HG03159 (cell line): ENCODE results near the gene GSTM3.
A peak's percentile ranks its signal among the peaks of the same experiment; 100 is the strongest.
"Not testable (repeated sequence)": the region's sequence is repeated elsewhere in the genome, so short reads cannot be mapped to it uniquely, and the experiment has no call there.

ENCODE experiments used
- ATAC-seq: cut with Tn5 transposase; IDR thresholded peaks from one replicate; pipeline ENCODE4 v1.9.1; 2021; ENCODE audit warnings: mild to moderate bottlenecking, moderate library complexity; ENCODE audit not compliant: unreplicated experiment

GSTM3 gene

DNA sequence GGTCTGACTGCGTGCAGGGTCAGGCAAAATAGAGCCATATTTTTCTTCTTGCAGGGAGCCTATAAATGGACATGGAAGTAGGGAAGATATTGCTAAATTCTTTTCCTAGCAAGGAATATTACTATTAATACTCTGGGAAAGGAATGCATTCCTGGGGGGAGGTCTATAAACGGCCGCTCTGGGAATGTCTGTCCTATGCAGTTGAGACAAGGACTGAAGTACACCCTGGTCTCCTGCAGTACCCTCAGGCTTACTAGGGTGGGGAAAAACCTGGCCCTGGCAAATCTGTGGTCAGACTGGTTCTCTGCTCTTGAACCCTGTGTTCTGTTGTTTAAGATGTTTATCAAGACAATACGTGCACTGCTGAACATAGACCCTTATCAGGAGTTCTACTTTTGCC lies 31.9 kb downstream of the GSTM3 start:
- not testable (repeated sequence) for ATAC-seq

DNA sequence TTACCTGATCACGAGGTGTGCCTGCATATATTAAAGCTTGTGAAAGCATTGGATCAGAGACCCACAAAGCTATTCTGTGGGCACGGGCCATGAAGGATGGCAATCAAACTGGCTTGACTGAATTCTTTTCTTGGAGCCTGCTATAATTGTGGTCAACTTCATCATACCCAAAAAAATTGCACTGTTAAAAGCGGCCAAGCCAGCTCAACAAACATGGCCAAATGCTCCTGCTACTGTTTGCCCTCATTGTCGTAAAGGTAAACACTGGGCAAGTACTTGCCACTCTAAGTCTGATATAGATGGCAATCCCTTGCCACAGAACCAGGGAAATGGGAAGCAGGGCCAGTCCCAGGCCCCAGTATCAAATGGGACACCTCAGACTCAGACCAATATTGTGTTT lies 35.4 kb downstream of the GSTM3 start:
- no peak for ATAC-seq

DNA sequence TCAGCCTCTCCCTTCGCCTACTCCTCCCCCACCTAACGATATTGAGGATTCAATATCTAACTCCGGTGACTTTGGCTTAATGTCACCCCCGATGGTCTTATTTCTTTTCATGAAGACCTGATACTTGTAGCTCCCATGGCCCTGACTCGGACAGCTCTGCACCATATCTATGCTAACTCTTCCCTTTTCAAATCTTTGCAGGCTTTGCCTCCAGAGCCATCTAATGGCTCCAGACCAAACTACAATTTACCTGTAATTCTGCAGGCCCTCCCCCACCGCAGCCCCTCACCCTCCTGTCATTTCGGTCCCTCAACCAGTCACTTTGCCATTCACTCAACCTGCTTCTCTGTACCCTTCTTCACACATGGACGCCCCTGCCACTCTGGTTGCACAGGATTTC lies 36.7 kb downstream of the GSTM3 start:
- ATAC-seq = no peak

DNA sequence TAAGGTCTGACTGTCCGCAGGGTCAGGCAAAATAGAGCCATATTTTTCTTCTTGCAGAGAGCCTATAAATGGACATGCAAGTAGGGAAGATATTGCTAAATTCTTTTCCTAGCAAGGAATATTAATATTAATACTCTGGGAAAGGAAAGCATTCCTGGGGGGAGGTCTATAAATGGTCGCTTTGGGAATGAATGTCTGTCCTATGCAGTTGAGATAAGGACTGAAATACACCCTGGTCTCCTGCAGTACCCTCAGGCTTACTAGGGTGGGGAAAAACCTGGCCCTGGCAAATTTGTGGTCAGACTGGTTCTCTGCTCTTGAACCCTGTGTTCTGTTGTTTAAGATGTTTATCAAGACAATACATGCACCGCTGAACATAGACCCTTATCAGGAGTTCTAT lies 37.9 kb downstream of the GSTM3 start:
- ATAC-seq = not testable (repeated sequence)

DNA sequence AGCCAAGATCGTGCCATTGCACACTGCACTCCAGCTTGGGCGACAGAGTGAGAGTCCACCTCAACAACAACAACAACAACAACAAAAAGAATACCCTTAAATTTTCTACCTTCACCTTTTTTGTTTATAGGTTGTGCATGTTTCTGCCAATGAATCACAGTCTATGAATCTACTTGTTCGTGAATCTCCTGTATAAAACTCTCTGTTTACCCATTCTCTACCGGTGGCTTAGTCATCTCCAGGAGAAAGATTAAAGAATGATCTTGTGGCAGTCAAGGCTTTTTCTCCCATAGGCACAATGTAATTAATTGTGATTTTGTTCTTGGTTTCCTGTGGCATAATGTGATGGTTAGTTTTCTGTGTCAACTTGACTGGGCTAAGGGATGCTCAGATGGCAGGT lies 43.0 kb downstream of the GSTM3 start:
- ATAC-seq = not testable (repeated sequence)

DNA sequence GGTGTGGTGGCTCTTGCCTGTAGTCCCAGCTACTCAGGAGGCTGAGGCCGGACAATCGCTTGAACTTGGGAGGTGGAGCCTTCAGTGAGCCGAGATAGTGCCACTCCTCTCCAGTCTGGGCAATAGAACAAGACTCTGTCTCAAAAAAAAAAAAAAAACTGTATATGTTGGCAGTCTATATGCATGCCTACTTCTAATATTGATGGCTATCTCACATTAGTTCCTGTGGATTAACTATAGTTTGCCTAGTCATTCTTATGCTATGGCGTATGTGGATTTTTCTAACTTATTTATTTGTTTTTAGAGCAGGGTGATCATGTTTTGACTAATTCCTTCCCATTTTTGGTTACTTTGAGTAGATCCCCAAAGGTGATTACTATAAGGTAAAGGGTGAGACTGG lies 43.8 kb downstream of the GSTM3 start:
- ATAC-seq = no peak

DNA sequence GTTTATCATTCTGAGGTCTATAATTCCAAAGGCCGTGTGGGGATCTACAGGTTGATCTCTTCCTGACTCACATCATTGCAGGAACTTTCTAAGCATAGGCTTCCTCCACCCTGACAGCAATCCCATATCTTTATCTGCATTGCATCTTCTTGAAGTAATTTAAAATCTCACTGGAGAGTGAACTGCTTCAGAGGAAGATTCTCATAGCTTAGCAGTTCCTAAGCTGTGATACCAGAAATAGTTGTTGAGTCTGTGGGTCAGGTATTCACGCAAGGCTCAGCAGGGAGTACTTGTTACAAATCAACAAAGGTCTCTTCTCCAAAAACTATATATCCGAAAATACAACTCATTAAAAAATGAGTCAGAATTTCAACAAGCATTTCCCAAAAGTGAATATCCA lies 45.7 kb downstream of the GSTM3 start:
- not testable (repeated sequence) for ATAC-seq

DNA sequence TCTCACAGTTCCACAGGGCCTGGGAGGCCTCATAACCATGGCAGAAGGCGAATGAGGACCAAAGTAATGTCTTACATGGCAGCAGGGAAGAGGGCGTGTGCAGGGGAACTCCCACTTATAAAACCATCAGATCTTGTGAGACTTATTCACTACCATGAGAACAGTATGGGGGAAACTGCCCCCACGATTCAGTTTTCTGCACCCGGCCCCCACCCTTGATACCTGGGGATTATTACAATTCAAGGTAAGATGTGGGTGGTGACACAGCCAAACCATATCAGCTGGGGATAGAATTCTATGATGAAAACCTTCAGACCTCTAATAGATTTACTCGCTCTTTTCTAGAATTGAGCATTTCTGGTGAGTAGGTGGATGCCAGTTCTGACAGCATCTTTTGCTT lies 46.4 kb downstream of the GSTM3 start:
- ATAC-seq = not testable (repeated sequence)

DNA sequence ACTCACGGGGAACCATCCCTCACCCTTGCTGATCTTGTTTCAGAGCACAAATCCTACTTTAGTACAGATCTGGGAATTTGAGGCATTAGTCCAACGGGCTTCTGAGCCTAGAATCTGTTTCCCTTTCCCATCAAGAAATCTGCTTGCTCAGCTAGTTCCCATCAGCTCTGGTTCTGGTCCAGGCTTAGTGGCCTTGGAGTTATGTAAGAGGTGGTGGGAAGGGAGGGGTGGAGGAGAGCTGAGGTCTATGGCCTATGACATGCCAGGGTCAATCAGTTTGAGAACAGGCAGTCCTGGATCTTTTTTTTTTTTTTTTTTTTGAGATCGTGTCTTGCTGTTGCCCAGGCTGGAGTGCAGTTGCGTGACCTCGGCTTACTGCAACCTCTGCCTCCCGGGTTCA lies 49.1 kb downstream of the GSTM3 start:
- no peak for ATAC-seq

DNA sequence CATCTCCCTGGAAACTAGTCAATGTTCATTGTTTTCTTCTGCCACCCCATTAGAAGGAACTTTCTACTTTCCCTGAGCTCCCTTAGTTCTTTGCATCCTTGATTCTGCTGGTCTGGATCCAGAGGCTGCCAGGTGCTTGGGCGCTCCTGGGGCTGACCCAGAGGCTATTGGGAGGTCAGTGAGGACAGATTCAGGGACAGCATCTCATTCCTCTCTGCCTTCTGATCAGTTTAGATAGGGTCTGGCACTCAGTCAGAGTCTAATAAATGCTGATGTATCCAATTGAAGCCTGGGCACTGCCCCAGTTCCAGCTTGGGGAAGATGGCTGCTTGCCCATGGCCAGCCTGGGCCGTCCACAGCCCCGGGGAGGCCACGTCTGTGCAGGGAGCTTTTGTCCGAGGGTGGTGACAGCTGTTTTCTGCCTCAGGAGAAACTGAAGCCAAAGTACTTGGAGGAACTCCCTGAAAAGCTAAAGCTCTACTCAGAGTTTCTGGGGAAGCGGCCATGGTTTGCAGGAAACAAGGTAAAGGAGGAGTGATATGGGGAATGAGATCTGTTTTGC lies 50.9 kb downstream of the GSTM3 start:
- ATAC-seq = no peak

DNA sequence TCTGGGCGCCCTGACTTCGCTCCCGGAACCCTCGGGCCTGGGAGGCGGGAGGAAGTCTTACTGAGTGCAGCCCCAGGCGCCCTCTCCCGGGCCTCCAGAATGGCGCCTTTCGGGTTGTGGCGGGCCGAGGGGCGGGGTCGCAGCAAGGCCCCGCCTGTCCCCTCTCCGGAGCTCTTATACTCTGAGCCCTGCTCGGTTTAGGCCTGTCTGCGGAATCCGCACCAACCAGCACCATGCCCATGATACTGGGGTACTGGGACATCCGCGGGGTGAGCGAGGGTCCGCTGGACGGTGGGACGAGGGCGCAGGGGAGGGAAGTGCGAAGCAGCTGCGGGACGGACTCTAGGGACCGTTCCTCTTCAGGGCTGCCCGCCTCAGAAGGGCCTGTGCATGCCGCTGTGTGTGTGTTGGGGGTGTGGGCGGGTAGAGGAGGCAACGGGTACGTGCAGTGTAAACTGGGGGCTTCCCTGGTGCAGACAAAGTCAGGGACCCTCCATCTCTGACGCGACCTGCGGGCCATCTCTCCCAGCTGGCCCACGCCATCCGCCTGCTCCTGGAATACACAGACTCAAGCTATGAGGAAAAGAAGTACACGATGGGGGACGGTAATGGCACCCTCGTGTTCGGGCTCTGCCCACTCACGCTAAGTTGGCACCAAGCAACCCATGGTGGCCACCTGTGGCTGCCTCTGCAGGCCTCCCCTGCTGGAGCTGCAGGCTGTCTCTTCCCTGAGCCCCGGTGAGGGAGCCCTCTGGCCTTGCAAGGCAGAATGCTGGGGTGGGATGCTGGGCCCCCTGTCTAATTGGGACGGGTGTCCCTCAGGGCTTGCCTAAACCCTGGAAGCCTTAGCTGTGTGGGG lies 53.0 kb downstream of the GSTM3 start, which contains the start of gene GSTM1:
GSTM1 (plus strand) TSS at position 177 of the 859 bp plus-strand sequence; CDS start at position 234, 57 bp downstream.
- peak; percentile 96 for ATAC-seq

DNA sequence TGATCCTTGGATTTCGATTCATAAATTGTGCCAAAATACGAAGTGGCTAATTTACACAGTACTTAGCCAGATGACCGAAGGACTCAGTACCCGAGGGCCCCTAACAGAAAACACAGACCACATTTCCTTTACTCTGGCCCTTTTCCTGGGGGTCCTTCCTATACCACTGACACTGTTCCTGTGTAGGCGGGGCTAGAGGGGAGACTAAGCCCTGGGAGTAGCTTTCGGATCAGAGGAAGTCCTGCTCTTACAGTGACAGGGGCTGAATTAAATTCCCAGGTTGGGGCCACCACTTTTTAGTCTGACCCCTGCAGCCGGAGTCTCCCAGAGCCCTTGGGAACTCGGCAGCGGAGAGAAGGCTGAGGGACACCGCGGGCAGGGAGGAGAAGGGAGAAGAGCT lies 53.7 kb downstream of the GSTM3 start:
- ATAC-seq = not testable (repeated sequence)

DNA sequence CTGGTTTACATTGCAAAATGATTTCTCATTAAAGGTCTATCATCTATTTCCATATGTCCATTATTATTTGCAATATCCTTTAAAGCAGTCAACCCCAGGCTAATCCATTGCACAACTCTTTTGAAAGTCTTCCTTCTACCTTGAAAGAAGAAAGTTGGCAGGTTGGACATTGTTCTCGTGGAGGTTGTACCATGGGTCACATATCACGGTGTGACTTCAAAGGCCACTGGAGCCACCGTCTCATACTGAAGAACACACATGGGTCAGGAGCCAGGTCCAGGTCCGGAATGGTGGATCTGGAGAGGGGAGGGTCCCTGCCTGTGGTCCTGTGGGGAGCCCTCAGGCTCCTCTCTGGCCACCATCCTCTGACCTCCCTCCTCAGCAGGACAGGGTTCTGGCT lies 54.9 kb downstream of the GSTM3 start:
- ATAC-seq = not testable (repeated sequence)

DNA sequence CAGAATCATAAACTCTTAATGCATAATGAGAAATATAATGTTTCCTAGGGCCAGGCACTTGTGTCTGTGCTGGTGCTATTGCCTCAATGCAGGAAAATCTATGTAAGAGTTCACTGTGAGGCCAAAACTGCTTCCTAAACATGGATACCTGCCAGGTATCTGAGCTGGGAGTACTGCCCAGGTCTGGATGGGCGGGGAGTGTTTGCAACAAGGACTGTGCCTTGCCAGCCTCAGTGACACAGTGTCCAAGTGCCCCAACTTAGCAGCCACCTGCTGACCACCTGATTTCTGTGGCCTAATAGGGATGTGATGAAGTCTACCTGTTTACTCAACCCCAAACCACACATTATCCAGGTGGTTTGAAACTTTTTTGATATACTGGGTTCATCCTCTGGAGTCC lies 55.4 kb downstream of the GSTM3 start:
- not testable (repeated sequence) for ATAC-seq

DNA sequence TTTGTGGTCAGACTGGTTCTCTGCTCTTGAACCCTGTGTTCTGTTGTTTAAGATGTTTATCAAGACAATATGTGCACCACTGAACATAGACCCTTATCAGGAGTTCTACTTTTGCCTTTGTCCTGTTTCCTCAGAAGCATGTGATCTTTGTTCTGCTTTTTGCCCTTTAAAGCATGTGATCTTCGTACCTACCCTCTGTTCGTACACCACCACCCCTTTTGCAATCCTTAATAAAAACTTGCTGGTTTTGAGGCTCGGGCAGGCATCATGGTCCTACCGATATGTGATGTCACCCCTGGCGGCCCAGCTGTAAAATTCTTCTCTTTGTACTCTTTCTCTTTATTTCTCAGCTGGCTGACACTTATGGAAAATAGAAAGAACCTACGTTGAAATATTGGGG lies 56.1 kb downstream of the GSTM3 start:
- not testable (repeated sequence) for ATAC-seq
